ENCODE measurements around the gene URM1.

DNA sequence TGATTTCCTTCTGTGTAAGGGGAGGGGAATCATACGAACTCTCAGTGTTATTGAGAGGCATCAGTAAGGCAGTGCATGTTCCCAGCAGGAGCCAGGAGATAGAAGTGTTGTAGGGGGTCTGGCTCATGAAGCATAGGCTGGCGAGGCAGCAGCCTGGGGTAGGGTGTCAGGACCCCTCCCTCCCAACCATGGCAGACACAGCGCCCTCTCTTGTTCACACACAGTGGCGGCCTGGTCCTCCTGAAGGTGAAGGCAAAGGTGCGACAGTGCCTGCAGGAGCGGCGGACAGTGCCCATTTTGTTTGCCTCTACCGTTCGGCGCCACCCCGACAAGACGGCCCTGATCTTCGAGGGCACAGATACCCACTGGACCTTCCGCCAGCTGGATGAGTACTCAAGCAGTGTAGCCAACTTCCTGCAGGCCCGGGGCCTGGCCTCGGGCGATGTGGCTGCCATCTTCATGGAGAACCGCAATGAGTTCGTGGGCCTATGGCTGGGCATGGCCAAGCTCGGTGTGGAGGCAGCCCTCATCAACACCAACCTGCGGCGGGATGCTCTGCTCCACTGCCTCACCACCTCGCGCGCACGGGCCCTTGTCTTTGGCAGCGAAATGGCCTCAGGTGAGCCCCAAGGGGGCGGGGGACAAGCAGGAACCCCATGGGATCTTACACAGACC is 26.1 kb upstream of the URM1 start:
- no peak for TF ChIP-seq POLR2A (IDR thresholded peaks at IDR 0.05)
- TF ChIP-seq CTCF (IDR thresholded peaks at IDR 0.05), result no peak
- no peak for TF ChIP-seq EP300 (IDR thresholded peaks at IDR 0.05; ENCODE audit: low read depth)

All from transverse colon (tissue), 3 donors.